Activated naive CD8-positive, alpha-beta T cell treated with anti-CD3 and anti-CD28 coated beads, Interleukin-2, amount 50 U/mL, for 24 hours (primary cell): ENCODE measurements around the gene SMAD3.
A peak's percentile ranks its signal among the peaks of the same experiment; 100 is the strongest.

Source experiments
- ATAC-seq: fragments of 150-1000 bp; cut with Tn5 transposase; one replicate; pipeline ENCODE4 v1.10.0; 2021
- DNase-seq: peaks from one replicate; pipeline ENCODE4 v3.0.0; 2021
- H3K27ac Mint-ChIP-seq: one replicate; pipeline ENCODE4 v1.8.0; 2021; ENCODE audit warnings: mild to moderate bottlenecking, mixed read lengths
- H3K27me3 Mint-ChIP-seq: one replicate; pipeline ENCODE4 v1.8.0; 2021; ENCODE audit warnings: mixed read lengths
- H3K36me3 Mint-ChIP-seq: one replicate; pipeline ENCODE4 v1.8.0; 2021; ENCODE audit warnings: low read depth, mixed read lengths
- H3K4me1 Mint-ChIP-seq: one replicate; pipeline ENCODE4 v1.8.0; 2021; ENCODE audit warnings: mixed read lengths
- H3K4me3 Mint-ChIP-seq: one replicate; pipeline ENCODE4 v1.8.0; 2021; ENCODE audit warnings: mild to moderate bottlenecking, moderate library complexity, mixed read lengths
- H3K9me3 Mint-ChIP-seq: one replicate; pipeline ENCODE4 v1.8.0; 2021; ENCODE audit warnings: mixed read lengths

The SMAD3 gene

DNA sequence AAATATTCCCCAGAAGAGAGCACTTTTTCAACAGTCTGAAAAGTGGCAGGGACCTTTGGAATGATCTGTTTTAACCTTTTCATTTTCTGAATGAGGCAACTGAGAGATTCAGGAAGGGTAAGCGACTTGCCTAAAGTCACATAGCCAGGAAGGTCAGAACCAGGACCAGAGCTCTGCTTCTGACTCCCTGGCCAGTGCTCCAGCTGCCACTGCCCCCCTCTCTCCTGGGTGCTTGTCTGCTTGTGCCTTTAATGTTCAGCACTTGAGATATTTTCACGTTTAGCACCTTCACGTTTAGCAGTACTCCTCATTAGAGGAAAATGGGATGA, 68.3 kb downstream of the SMAD3 start:
- peaks cover 85% of the 10 kb centered on the region for H3K4me1 Mint-ChIP-seq
- H3K36me3 Mint-ChIP-seq: no peaks in the 10 kb centered on the region
- ATAC-seq (peak; percentile 10), DNase-seq (no peak)
- peak overlapping the region; percentile 92 for H3K27ac Mint-ChIP-seq
- H3K9me3 Mint-ChIP-seq: no peaks in the 10 kb centered on the region
- no peaks in the 10 kb centered on the region for H3K27me3 Mint-ChIP-seq
- peak overlapping the region; percentile 73 for H3K4me3 Mint-ChIP-seq

DNA sequence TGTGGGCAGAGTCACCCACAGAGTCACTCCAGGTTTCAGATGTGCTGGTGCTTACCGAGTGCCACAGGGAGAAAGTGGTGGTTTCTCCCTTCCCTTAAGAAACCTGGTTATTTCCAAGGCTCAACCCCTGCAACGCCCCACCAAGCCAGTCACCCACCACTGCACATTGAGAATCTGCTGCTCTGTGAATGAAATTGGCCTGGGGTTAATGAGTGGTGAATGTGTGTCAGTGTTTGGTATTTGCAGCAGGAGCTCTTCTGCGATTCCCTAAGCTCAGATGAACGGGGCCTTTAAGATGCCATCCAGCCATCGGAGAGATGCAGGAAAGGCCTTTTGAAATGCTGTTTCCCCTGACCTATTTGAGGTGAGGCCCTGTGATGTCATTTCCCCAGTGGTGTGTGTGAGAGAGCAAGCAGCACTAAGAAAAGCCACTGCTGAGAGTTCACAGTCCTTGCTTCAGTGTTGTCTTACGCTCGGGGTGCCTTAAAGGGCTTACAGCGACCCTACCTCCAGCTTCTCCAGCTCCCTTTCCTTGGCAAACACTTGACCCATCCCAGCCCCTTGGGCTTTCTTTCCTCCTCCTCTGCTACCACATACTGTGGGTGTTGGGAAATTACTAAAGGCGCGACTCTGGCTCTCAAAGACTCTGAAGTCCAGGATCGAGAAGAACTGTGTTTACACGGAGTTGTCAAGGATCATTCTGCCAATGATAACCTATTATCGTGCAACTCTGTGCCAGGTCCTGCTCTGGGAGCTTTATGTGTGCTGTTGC, 68.9 kb downstream of the SMAD3 start:
- DNase-seq: peak; percentile 64
- H3K36me3 Mint-ChIP-seq: no peaks in the 10 kb centered on the region
- no peaks in the 10 kb centered on the region for H3K27me3 Mint-ChIP-seq
- H3K4me1 Mint-ChIP-seq: peaks cover 88% of the 10 kb centered on the region
- peak overlapping the region; percentile 73 for H3K4me3 Mint-ChIP-seq
- peak; percentile 92 for ATAC-seq
- H3K9me3 Mint-ChIP-seq: no peaks in the 10 kb centered on the region
- H3K27ac Mint-ChIP-seq: peak overlapping the region; percentile 92

DNA sequence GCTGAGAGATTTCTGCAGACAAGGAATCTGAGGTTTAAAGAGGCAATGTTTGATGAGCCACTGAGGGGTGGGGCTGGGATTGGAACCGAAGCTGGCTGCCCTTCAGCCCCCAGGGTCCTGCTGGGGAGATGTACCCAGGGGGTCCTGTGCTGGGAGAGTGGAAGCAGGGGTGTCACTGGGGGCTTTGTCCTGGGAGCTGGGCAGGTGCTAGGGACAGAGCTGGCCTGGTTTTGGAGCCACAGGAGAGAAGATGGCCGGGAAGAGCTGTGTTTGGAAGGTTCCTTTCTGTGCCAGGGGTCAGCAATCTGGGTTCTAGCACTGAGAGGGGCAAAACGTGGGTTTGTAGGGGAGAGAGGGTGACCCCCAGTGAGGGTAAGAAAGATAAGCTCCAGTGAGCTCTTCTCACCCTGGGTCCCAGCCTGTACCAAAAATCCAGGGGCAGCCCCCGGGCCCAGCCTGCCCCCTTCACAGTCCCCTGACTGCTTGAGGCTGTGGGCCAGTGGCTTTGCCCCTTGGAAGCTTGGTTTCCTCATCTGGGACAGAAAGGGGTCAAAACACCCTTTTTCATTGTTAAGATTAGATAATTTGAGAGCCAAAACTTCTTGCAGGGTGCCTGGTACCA, 69.6 kb downstream of the SMAD3 start:
- no peaks in the 10 kb centered on the region for H3K27me3 Mint-ChIP-seq
- ATAC-seq: no peak
- peak overlapping the region; percentile 73 for H3K4me3 Mint-ChIP-seq

DNA sequence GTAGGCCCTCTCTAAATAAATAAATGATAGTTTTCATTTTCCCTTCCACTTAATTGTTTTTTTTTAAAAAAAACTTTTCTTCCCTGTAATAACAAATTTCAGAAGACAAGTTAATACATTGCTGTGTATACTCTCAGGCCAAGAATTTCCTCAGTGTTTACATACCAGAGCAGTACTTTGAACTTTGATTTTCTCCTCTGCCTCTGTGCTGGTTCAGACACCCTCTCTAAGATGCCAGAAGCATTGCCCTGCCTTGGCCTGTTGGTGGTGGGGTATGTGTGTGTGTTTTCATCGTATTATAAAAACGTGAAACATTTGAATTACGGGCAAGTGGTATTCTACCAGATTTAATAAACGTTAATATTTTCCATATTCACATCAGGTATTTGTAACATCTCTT, 70.1 kb downstream of the SMAD3 start:
- Mint-ChIP-seq H3K27me3 (no peaks in the 10 kb centered on the region), H3K4me1 (peaks cover 92% of the 10 kb centered on the region), H3K9me3 (no peaks in the 10 kb centered on the region), H3K4me3 (peak overlapping the region; percentile 73), H3K27ac (peak overlapping the region; percentile 82), H3K36me3 (no peaks in the 10 kb centered on the region)
- DNase-seq (no peak), ATAC-seq (no peak)

More for the DNA sequence above, 69.6 kb downstream of the SMAD3 start:
- no peaks in the 10 kb centered on the region for H3K36me3 Mint-ChIP-seq
- peaks cover 90% of the 10 kb centered on the region for H3K4me1 Mint-ChIP-seq
- peak overlapping the region; percentile 92 for H3K27ac Mint-ChIP-seq
- H3K9me3 Mint-ChIP-seq: no peaks in the 10 kb centered on the region
- DNase-seq: no peak

DNA sequence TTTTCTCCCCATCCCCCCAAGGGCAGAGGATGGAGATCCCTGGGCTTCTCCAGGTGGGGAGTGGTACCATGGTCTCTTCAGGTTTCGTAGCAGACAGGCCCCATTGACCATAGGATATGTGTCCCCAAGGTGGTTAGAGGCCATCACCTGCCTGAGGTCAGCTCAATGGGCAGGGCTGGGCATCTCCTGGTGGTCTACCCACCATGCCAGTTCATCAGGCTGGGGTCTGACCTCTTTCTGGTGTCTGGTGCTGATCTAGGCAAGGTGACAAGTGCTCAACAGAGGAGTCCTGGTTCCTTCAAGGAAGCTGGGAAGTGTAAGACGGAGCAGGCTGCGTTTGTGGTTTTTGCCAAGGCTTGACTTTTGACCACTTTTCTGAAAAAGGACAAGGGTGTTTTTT, 71.4 kb downstream of the SMAD3 start:
- Mint-ChIP-seq H3K27ac (peak overlapping the region; percentile 71), H3K36me3 (peaks cover 3% of the 10 kb centered on the region), H3K27me3 (no peaks in the 10 kb centered on the region), H3K9me3 (no peaks in the 10 kb centered on the region), H3K4me3 (no peak overlapping the region), H3K4me1 (peaks cover 90% of the 10 kb centered on the region)
- no peak for DNase-seq
- no peak for ATAC-seq

DNA sequence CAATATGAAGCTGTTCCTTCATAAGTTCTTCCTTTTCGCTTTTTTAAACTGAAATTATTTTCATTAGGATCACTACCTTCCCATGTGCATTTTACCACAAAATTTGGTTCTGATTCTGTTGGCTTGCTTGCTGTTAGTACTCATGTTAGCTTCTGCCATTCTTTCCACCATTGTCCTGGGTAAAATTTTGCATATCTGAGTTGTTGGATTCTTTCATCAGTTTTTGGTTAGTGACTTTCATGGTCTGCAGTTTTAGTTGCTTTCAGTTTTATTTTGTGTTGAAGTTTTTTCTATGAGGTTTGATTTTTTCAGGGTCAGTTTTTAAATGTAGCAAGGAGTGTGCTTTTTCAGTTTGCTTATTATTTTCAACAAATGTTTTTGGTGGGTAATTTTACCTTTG, 71.9 kb downstream of the SMAD3 start:
- Mint-ChIP-seq H3K27ac (peak overlapping the region; percentile 71), H3K9me3 (no peaks in the 10 kb centered on the region), H3K36me3 (peaks cover 3% of the 10 kb centered on the region), H3K4me3 (peak overlapping the region; percentile 8), H3K4me1 (peaks cover 90% of the 10 kb centered on the region), H3K27me3 (no peaks in the 10 kb centered on the region)
- DNase-seq (no peak), ATAC-seq (no peak)

DNA sequence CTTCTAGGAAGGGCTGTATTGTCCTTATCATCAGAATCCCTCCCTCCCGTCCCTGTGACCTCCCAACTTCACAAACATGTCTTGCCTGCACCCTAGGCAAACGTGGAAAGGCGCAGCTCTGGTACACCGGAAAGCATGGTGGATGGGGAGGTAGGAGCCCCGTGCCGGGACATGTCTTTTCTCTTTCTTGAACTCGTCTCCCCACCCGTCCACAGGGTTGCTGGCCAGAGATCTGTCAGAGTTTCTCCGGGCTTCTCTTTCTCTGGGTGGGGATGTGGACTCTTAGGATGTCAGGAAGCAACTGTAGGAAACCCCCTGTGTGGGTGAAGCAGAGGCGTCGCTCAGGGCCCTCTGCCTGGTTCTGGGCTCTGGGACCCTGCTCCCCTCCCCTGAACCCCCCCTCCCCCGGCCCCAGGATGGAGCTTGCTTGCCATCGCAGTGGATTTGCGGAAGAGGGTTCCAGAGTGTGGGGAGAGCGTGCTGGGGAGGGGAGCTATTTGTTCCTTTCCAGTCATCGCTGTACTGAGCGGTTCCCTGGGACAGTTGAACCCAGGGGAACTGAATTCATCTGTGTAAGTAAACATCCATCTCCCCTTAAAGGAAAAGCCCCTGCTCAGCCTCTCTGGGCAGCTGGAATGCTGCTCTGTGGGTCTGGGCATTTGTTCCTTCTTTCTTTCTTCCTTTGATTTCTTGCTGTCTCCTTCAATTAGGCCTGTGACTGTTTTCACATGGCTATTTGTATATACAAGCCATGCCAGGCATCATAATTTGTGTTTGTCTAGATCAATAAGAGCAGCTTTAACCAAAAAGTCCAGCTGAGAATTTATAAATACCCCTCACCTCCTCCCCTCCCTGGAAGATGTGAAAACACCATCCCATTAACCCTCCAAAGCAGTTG, 72.8 kb downstream of the SMAD3 start:
- peaks cover 86% of the 10 kb centered on the region for H3K4me1 Mint-ChIP-seq
- no peak overlapping the region for H3K4me3 Mint-ChIP-seq
- ATAC-seq (no peak), DNase-seq (no peak)
- H3K36me3 Mint-ChIP-seq: peaks cover 3% of the 10 kb centered on the region
- peak overlapping the region; percentile 63 for H3K27ac Mint-ChIP-seq
- H3K27me3 Mint-ChIP-seq: no peaks in the 10 kb centered on the region
- H3K9me3 Mint-ChIP-seq: no peaks in the 10 kb centered on the region

DNA sequence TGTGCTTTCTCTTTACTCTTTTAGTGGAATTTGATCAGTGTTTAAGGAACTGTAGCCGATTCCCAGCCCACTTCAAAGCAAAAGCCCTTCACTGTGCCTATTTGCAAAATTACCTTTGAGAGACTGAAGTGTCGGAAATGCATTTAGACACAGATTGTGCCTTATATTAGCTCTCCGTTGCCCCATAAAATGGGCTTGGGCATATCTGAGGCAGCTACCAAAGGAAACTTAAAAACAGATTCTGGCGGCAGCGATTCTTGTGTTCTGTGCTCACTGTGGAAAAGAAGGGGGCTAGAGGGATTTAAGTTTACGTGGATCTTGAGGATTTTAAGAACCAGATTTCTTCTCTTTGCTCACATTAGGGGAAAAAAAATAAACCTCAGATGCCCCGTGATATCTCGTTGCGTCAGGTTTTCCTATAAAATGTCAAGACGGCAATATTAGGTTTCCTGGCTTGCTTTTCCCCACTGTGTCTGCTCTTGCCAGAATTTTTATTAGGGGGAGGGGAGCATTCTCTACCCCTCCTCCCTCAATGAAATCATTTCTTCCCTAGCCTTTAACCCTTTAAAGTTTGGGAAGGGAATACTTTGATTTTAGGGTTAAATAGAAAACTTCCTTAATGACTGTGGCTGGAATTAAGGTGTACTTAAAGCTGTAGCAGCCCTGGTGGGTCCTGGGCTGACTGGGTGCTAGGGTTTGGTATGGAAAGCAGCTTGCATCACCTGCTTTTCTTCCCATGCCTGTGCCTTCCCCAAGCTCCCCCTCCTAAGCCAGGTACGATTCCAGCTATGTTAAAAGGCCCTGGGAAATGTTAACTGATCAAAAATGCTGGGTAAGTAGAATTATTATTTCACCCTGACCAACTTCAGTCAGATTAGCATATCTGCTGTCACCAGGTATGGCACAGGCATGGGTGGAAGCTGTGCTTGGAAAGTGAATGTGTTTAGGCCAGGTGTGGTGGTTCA, 73.8 kb downstream of the SMAD3 start:
- Mint-ChIP-seq H3K4me3 (no peak overlapping the region), H3K36me3 (peaks cover 3% of the 10 kb centered on the region)

DNA sequence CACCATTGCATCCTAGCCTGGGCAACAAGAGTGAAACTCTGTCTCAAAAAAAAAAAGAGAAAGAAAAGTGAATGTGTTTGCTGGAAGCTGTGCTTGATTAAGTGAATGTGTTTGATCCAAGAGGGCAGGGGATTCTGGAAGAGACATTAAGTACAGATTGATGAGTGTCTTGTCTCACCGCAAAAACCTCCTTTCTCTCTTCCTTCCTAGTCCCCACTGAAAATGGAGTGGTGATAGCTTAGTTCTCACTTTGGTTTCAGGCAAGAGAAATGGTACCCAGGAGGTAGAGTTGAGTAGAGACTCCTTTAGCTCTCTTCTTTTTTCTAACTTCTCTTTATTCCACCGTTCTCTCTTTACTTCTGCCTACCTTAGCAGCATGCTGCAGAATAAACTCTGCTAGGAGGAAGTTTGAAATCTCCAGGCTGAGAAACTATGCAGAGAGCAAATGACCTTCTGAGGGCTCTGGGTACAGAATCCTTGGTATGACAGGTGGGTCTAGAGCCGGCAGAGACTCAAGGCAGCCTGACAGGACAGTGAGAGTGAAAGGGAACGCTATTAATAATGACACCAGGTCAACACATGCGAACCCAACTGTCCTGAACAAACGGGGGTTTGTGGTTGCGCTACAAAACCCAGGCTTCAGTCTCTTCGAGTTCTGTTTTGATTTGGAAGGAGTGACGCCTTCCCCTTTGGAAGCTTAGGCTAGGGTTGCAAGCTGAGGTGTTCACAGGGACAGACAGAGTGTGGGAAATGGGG, 74.9 kb downstream of the SMAD3 start:
- H3K9me3 Mint-ChIP-seq: no peaks in the 10 kb centered on the region
- no peaks in the 10 kb centered on the region for H3K27me3 Mint-ChIP-seq
- peaks cover 82% of the 10 kb centered on the region for H3K4me1 Mint-ChIP-seq
- peaks cover 3% of the 10 kb centered on the region for H3K36me3 Mint-ChIP-seq
- no peak for DNase-seq
- no peak overlapping the region for H3K27ac Mint-ChIP-seq
- no peak for ATAC-seq
- no peak overlapping the region for H3K4me3 Mint-ChIP-seq

More for the DNA sequence above, 73.8 kb downstream of the SMAD3 start:
- no peak for ATAC-seq
- no peak for DNase-seq
- no peaks in the 10 kb centered on the region for H3K27me3 Mint-ChIP-seq
- H3K9me3 Mint-ChIP-seq: no peaks in the 10 kb centered on the region
- no peak overlapping the region for H3K27ac Mint-ChIP-seq
- H3K4me1 Mint-ChIP-seq: peaks cover 83% of the 10 kb centered on the region

DNA sequence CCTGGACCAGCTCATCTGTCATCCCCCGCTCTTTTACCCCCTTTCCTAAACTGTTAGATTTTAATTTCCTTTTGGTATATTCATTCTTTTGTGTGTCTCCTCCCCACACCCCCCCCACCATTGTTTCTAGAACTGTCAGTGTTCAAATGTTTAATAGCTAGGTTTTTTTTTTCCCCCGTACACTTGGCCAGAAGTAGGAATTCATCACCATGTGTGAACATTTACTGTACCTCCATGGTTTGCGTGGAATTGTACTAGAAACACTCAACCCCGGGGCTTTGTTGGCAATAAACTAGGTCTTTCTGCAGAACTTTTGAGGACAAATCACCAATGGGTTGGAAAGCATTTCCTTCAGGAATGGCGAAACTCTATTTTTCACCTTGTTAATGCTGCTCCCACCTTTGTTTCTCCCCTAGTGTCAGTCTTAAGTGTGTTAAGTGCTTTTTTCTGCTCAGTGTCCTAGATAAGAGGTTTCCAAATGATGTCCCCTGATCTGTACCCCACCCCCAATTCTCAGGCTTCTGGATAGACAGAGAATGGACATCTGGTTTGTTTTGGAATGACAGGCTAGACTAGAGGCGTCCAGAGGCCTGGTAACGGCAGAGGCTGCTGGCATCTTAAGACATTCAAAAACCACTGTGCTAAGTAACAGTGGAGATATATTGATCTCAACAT, 76.8 kb downstream of the SMAD3 start:
- Mint-ChIP-seq H3K9me3 (no peaks in the 10 kb centered on the region), H3K4me3 (no peak overlapping the region), H3K27ac (no peak overlapping the region), H3K36me3 (peaks cover 3% of the 10 kb centered on the region), H3K4me1 (peaks cover 84% of the 10 kb centered on the region), H3K27me3 (no peaks in the 10 kb centered on the region)
- no peak for DNase-seq
- ATAC-seq: no peak

DNA sequence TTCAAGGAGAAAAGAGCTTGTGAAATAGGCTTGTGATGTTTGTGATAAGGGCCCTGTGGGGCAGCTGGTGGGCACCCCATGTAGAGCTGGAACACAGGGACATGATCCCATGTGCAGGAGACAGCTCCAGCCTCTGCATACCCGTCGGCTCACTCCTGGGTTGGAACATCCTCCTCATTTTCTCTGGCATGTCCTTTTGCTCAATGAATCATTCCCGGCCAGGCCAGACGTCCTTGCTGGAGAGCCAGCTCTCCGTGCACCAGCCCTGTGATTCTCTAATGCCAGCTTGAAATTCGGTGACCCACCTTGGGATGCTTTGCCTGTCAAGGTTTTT, 77.3 kb downstream of the SMAD3 start:
- ATAC-seq (no peak), DNase-seq (no peak)
- Mint-ChIP-seq H3K27ac (no peak overlapping the region), H3K4me3 (no peak overlapping the region), H3K36me3 (peaks cover 3% of the 10 kb centered on the region), H3K27me3 (no peaks in the 10 kb centered on the region), H3K9me3 (no peaks in the 10 kb centered on the region), H3K4me1 (peaks cover 84% of the 10 kb centered on the region)

DNA sequence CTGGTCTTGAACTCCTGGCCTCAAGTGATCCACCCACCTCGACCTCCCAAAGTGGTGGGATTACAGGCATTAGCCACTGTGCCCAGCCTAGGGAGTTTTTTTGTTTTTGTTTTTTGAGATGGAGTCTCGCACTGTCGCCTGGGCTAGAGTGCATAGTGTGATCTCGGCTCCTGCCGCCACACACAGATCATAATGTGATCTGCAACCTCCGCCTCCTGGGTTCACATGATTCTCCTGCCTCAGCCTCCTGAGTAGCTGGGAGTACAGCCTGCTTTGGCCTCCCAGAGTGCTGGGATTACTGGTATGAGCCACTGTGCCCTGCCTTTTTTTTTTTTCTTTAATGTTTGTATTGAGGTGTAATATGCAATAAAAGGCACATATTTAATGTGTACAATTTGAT, 78.2 kb downstream of the SMAD3 start:
- Mint-ChIP-seq H3K4me3 (no peak overlapping the region), H3K36me3 (peaks cover 3% of the 10 kb centered on the region), H3K27ac (no peak overlapping the region), H3K9me3 (no peaks in the 10 kb centered on the region), H3K4me1 (peaks cover 86% of the 10 kb centered on the region), H3K27me3 (no peaks in the 10 kb centered on the region)
- ATAC-seq (no peak), DNase-seq (no peak)

DNA sequence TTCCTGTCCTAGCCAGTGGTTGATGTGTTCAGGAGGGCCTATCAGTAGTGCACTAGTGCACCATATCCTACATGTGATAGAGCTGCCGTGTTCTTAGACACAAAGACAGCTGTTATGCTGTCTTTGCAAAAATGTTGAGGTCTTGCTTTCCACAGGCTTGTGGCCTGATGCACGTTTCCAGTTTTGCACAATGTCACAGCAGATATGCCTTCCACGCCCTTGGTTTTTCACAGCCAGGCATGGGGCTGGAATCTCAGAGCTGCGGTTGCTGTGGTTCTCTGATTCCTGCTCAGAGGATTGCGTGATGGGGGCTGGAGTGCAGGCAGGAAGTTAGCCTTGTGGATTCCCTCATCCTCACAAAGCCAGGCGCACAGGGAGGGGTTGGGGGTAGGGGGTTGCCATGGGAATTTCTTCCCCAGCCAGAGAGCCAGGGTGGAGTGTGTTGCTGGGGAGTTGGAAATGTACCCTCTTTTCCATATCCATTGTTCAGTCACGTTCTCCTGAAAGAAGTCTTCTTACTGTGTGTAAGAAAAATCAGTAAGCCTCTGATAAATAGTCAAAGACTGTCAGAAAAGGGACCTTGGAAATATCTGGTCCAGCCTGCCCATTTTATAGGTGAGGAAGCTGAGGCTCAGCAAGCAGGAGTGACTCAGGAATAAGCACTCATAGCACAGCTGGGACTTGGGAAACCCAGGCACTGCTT, 79.4 kb downstream of the SMAD3 start:
- H3K27ac Mint-ChIP-seq: peak overlapping the region; percentile 54
- ATAC-seq (no peak), DNase-seq (no peak)
- no peaks in the 10 kb centered on the region for H3K9me3 Mint-ChIP-seq
- peaks cover 3% of the 10 kb centered on the region for H3K36me3 Mint-ChIP-seq
- H3K4me1 Mint-ChIP-seq: peaks cover 88% of the 10 kb centered on the region
- H3K27me3 Mint-ChIP-seq: no peaks in the 10 kb centered on the region
- no peak overlapping the region for H3K4me3 Mint-ChIP-seq
